Activated T-helper 17 cell treated with anti-CD3 and anti-CD28 coated beads, Interleukin-2, amount 50 U/mL, for 72 hours (primary cell): Measurements from ENCODE around the gene NIN. TPM values are rescaled to one million over a fixed set of nuclear protein-coding genes. Genes with fewer than 3 reads are reported as not detected.

Experiments used
- ATAC-seq: fragments of 150-1000 bp; cut with Tn5 transposase; replicated peaks from 2 replicates; pipeline ENCODE4 v1.10.0; 2021; ENCODE audit warnings: mild to moderate bottlenecking, moderate library complexity
- H3K27ac Mint-ChIP-seq: one replicate; pipeline ENCODE4 v1.8.0; 2022; ENCODE audit warnings: mixed read lengths
- H3K27me3 Mint-ChIP-seq: one replicate; pipeline ENCODE4 v1.8.0; 2022; ENCODE audit warnings: mixed read lengths
- H3K36me3 Mint-ChIP-seq: one replicate; pipeline ENCODE4 v1.8.0; 2022; ENCODE audit warnings: low read depth, mild to moderate bottlenecking, mixed read lengths
- H3K4me1 Mint-ChIP-seq: one replicate; pipeline ENCODE4 v1.8.0; 2022; ENCODE audit warnings: mixed read lengths
- H3K4me3 Mint-ChIP-seq: one replicate; pipeline ENCODE4 v1.8.0; 2022; ENCODE audit warnings: mild to moderate bottlenecking, mixed read lengths
- H3K9me3 Mint-ChIP-seq: one replicate; pipeline ENCODE4 v1.8.0; 2022; ENCODE audit warnings: mixed read lengths
- total RNA-seq, 2 donors: library from RNA; stranded (reverse); gene quantifications; one replicate each; pipeline ENCODE4 v1.2.3, GENCODE V29; 2022

The NIN gene
- total RNA-seq, 2 donors from 2014 or later: 25.9 to 42.2 TPM

DNA sequence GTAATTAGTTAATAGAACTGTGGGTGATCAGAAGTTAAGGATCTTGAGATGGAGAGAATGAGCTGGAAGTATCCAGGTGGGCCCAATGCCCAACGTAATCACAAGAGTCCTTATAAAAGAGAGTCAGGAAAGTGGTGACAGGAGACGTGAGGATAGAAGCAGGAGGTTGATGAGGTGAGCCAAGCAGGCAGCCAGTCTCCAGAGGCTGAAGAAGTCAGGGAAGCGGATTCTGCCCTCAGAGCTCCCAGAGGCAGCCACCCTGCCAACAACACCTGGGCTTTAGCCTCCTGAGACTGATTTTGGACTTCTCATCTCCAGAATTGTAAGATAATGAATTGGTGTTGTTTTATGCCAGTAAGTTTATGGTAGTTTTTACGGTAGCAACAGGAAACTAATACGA lies 152.8 kb downstream of the NIN start:
- H3K9me3 Mint-ChIP-seq: no peaks in the 10 kb centered on the region
- no peak for ATAC-seq
- peak overlapping the region; percentile 51 for H3K4me3 Mint-ChIP-seq
- no peaks in the 10 kb centered on the region for H3K27me3 Mint-ChIP-seq
- no peaks in the 10 kb centered on the region for H3K36me3 Mint-ChIP-seq
- H3K27ac Mint-ChIP-seq: peak overlapping the region; percentile 26
- peaks cover 15% of the 10 kb centered on the region for H3K4me1 Mint-ChIP-seq

- Mint-ChIP-seq H3K27ac (peak overlapping the region; percentile 26), H3K4me1 (peaks cover 15% of the 10 kb centered on the region), H3K27me3 (no peaks in the 10 kb centered on the region), H3K36me3 (no peaks in the 10 kb centered on the region), H3K4me3 (peak overlapping the region; percentile 51), H3K9me3 (no peaks in the 10 kb centered on the region)
- ATAC-seq: peak; percentile 53
Observed at GRCh38 chr14:50677527-50678063, 153.4 kb downstream of the NIN start.

DNA sequence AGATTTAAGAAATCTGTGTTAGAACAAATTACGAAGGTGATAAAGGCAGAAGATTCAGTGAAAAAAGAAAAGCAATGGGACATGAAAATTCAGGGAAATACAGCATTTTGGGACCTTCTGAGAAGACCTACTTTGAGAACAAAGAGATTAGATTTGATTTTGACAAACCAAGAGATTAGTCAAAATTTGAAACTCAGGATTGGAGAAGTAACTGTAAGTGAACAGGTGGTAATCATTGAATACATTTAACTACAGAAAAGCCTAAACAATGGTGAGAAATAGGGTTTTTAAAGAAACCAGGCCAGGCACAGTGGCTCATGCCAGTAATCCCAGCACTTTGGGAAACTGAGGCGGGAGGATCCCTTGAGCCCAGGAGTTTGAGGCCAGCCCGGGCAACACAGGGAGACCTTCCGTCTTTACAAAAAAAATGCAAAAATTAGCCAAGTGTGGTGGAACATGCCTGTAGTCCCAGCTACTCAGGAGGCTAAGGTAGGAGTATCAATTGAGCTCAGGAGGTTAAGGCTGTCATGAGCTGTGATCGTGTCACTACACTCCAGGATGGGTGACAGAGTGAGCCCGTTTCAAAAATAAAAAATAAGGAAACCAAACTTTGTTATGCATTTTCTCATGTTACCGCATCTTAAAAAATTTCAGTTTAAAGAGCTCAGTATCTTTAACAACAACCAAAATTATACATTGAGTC lies 154.0 kb downstream of the NIN start:
- no peaks in the 10 kb centered on the region for H3K27me3 Mint-ChIP-seq
- H3K4me3 Mint-ChIP-seq: peak overlapping the region; percentile 51
- H3K9me3 Mint-ChIP-seq: no peaks in the 10 kb centered on the region
- no peak for ATAC-seq
- H3K27ac Mint-ChIP-seq: peak overlapping the region; percentile 26
- H3K36me3 Mint-ChIP-seq: no peaks in the 10 kb centered on the region
- H3K4me1 Mint-ChIP-seq: peaks cover 15% of the 10 kb centered on the region

- no peak overlapping the region for H3K4me3 Mint-ChIP-seq
- peaks cover 15% of the 10 kb centered on the region for H3K4me1 Mint-ChIP-seq
- no peak overlapping the region for H3K27ac Mint-ChIP-seq
- H3K27me3 Mint-ChIP-seq: no peaks in the 10 kb centered on the region
- no peaks in the 10 kb centered on the region for H3K36me3 Mint-ChIP-seq
- ATAC-seq: no peak
- H3K9me3 Mint-ChIP-seq: no peaks in the 10 kb centered on the region
Observed at GRCh38 chr14:50675597-50675996, 155.4 kb downstream of the NIN start.

GRCh38 chr14:50670866-50671256 lies 160.1 kb downstream of the NIN start:
- Mint-ChIP-seq H3K4me1 (no peaks in the 10 kb centered on the region), H3K9me3 (no peaks in the 10 kb centered on the region), H3K27me3 (no peaks in the 10 kb centered on the region), H3K4me3 (no peak overlapping the region), H3K27ac (no peak overlapping the region), H3K36me3 (peaks cover 9% of the 10 kb centered on the region)
- ATAC-seq: no peak

DNA sequence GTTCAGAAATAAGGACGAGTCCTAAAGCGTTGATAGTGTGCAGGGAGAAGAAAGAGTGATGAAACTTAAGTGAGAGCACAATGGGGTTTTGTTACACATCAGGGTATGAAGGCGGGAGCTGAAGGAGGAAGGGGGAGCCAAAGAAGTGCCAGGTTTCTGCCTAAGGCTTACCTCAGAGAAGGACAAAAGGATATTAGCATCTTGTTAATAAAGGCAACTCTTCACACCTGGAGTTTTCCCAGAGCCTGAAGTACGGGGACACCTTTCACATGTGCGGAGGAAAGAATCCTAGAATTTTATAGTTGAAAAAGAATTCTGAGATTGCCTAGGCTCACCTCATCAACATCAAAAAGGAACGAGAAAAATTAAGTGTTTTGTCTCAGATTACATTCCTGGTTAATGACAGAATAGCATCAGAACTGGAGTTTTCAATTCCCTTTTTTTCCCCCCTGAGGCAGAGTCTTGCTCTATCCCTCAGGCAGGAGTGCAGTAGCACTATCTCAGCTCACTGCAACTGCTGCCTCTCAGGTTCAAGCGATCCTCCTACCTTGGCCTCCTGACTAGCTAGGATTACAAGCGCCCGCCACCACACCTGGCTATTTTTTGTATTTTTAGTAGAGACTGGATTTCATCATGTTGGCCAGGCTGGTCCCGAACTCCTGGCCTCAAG lies 160.6 kb downstream of the NIN start:
- H3K9me3 Mint-ChIP-seq: no peaks in the 10 kb centered on the region
- H3K4me1 Mint-ChIP-seq: no peaks in the 10 kb centered on the region
- H3K36me3 Mint-ChIP-seq: peaks cover 11% of the 10 kb centered on the region
- H3K27me3 Mint-ChIP-seq: no peaks in the 10 kb centered on the region
- no peak overlapping the region for H3K4me3 Mint-ChIP-seq
- no peak for ATAC-seq
- no peak overlapping the region for H3K27ac Mint-ChIP-seq

Other genes starting within 250 kb of the NIN start
- gene SAV1, start 162.9 kb downstream of the NIN start, total RNA-seq: 10 to 100 TPM in 1 of 2 donors, 1 to 10 TPM in 1; 7.8 to 13.4 TPM
- not detected for gene ABHD12B, start 40.9 kb upstream of the NIN start, total RNA-seq
- gene PYGL, start 113.3 kb upstream of the NIN start, total RNA-seq: 1 to 10 TPM in 1 of 2 donors, under 1 TPM in 1; 0.26 to 3.9 TPM